K562 (cell line): ENCODE measurements around the gene TRMT1. TPM values are rescaled to one million over a fixed set of nuclear protein-coding genes. Genes with fewer than 3 reads are reported as not detected.

Experiments used
- CREBBP ChIP-seq: IDR thresholded peaks from one replicate; pipeline ENCODE4 v1.6.1; 2012; ENCODE audit warnings: low read depth, mild to moderate bottlenecking, control low read depth, inconsistent platforms, low read length
- DMBX1 ChIP-seq: fragments of 250-450 bp; sonication (Bioruptor Pico); IDR thresholded peaks from 2 replicates; pipeline ENCODE4 v1.8.0; 2022; ENCODE audit warnings: inconsistent platforms, mild to moderate bottlenecking, moderate library complexity, borderline replicate concordance
- EP300 ChIP-seq: IDR thresholded peaks from 2 replicates; pipeline ENCODE4 v1.6.1; 2012; ENCODE audit warnings: low read length, improper control_type of control experiment
- HNRNPL ChIP-seq: fragments of 200-400 bp; formaldehyde crosslinking; IDR thresholded peaks from 2 replicates; pipeline ENCODE4 v1.6.1; 2017; ENCODE audit warnings: low read depth, mild to moderate bottlenecking, low read length
- TARDBP ChIP-seq: fragments of 450-650 bp; IDR thresholded peaks from 2 replicates; pipeline ENCODE4 v1.6.1; 2016
- TBL1XR1 ChIP-seq, 2 experiments: IDR thresholded peaks; 2 replicates each; pipeline ENCODE4 v1.6.1; 2012; ENCODE audit warnings: improper control_type of control experiment in 2 of 2, low read length in 2 of 2, mild to moderate bottlenecking in 1 of 2
- polyA plus RNA-seq, 8 experiments: library from polyadenylated mRNA; depleted of rRNA in 4 of 8; stranded (reverse) in 5 of 8; unstranded in 3 of 8; fragments of >200 nt; fragmentation: Nextera tagmentation in 2 of 8; fragmentation: Illumina TruSeq in 1 of 8; extraction: Ambion mirVana in 2 of 8; extraction: Trizol in 1 of 8; gene quantifications; 2 replicates each; pipeline versions ENCODE4 v1.2.1 to v1.2.3, GENCODE V29; 2011 to 2014; ENCODE audit warnings: inconsistent platforms in 1 of 8, missing spikeins in 1 of 8
- total RNA-seq, 7 experiments: library from RNA; depleted of rRNA in 6 of 7; stranded (reverse); fragments of >200 nt in 6 of 7; fragmentation: Illumina TruSeq in 2 of 7; extraction: Trizol in 2 of 7; gene quantifications; 2 replicates each; pipeline versions ENCODE4 v1.2.1 to v1.2.3, GENCODE V29; 2011 to 2021; ENCODE audit warnings: low replicate concordance in 1 of 7
- TF ChIP-seq, protein P1 (sequence below): fragments of 450-650 bp; formaldehyde crosslinking; IDR thresholded peaks from 2 replicates; pipeline ENCODE4 v1.4.0; 2020; ENCODE audit warnings: mild to moderate bottlenecking, moderate library complexity
- TF ChIP-seq, protein P2 (sequence below): fragments of 250-450 bp; sonication (Bioruptor Pico); IDR thresholded peaks from 2 replicates; pipeline ENCODE4 v1.5.0; 2020; ENCODE audit warnings: mild to moderate bottlenecking
- TF ChIP-seq, protein P3 (sequence below): sonication (generic); formaldehyde crosslinking; IDR thresholded peaks from 2 replicates; pipeline ENCODE4 v1.8.0; 2023; ENCODE audit warnings: missing genetic modification reagents, mild to moderate bottlenecking, borderline replicate concordance
- TF ChIP-seq, protein P4 (sequence below): fragments of 450-650 bp; formaldehyde crosslinking; IDR thresholded peaks from 2 replicates; pipeline ENCODE4 v1.4.0; 2020; ENCODE audit warnings: mild to moderate bottlenecking, mixed read lengths
- TF ChIP-seq, protein P5 (sequence below), 2 experiments: fragments of 150-350 bp in 1 of 2; IDR thresholded peaks; 2 replicates each; pipeline ENCODE4 v1.6.1; 2012 to 2016; ENCODE audit warnings: low read depth in 2 of 2, low read length in 2 of 2, mild to moderate bottlenecking in 1 of 2, moderate library complexity in 1 of 2

The TRMT1 gene
- total and polyA plus RNA-seq, 9 of the 15 experiments (the other 6 are each of a cell fraction or from before 2014, with no cell fraction given) = 5.8 to 158 (median 54.3) TPM

DNA sequence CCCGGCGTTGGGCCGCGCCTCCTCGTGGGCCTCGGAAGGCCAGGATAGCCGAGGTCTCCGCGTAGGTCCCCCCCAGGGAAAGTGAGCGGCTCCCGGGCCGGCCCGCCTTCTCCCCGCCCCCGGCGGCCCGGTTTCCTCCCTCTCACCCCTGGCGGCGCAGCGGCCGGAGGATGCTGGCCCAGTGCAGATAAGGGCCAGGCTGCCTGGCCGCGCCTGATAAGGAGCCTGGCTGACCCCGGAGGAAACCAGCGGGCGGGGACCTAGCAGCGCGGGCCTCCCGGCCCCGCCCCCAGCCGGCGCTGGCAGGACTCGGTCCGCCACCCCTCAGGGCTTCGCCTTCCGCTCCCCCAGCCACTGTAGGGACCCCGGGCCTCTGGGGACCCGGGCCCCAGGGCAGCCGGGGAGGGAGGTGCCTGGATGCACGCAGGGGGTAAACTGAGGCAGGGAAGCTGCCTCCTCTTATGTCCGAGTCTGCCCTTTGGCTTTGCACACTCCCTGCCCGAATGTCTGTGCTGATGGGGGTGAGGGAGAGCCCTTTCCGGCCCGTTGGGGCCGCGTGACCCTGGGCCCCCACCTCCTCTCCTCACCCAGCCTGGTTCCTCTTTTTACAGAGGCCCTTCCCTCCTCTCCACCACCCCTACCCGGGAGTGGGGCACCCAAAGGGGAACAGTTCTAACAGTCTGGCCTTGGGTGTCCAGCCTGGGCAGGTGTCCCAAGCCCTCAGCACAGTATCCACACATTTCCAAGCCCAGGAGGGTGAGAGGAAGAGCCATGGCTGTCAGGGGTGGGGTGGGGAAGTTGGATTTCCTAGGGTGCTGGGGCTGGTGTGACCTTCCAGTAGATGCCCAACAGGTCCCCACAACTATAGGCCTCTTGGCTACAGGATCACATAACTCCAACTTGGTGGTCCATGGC lies 13.6 kb downstream of the TRMT1 start, which contains the start of gene LYL1 (continued):
- TF ChIP-seq DMBX1 (CRISPR knock-in tag) = peak; percentile 86
- peak; percentile 97 for TF ChIP-seq TARDBP
- TF ChIP-seq, protein P1, sequence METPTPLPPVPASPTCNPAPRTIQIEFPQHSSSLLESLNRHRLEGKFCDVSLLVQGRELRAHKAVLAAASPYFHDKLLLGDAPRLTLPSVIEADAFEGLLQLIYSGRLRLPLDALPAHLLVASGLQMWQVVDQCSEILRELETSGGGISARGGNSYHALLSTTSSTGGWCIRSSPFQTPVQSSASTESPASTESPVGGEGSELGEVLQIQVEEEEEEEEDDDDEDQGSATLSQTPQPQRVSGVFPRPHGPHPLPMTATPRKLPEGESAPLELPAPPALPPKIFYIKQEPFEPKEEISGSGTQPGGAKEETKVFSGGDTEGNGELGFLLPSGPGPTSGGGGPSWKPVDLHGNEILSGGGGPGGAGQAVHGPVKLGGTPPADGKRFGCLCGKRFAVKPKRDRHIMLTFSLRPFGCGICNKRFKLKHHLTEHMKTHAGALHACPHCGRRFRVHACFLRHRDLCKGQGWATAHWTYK (CRISPR knock-in tag) = peak; percentile 85
- TF ChIP-seq TBL1XR1 (IDR thresholded peaks at IDR 0.05; ENCODE audit: low read length in 2 of 2) = peak; percentile 90 to 96
- peak; percentile 68; the same call in 1 of the 2 replicates for TF ChIP-seq HNRNPL
- TF ChIP-seq, protein P2, sequence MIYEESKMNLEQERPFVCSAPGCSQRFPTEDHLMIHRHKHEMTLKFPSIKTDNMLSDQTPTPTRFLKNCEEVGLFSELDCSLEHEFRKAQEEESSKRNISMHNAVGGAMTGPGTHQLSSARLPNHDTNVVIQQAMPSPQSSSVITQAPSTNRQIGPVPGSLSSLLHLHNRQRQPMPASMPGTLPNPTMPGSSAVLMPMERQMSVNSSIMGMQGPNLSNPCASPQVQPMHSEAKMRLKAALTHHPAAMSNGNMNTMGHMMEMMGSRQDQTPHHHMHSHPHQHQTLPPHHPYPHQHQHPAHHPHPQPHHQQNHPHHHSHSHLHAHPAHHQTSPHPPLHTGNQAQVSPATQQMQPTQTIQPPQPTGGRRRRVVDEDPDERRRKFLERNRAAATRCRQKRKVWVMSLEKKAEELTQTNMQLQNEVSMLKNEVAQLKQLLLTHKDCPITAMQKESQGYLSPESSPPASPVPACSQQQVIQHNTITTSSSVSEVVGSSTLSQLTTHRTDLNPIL (CRISPR knock-in tag) = no peak; the same call in 1 of the 2 replicates
- TF ChIP-seq, protein P3, sequence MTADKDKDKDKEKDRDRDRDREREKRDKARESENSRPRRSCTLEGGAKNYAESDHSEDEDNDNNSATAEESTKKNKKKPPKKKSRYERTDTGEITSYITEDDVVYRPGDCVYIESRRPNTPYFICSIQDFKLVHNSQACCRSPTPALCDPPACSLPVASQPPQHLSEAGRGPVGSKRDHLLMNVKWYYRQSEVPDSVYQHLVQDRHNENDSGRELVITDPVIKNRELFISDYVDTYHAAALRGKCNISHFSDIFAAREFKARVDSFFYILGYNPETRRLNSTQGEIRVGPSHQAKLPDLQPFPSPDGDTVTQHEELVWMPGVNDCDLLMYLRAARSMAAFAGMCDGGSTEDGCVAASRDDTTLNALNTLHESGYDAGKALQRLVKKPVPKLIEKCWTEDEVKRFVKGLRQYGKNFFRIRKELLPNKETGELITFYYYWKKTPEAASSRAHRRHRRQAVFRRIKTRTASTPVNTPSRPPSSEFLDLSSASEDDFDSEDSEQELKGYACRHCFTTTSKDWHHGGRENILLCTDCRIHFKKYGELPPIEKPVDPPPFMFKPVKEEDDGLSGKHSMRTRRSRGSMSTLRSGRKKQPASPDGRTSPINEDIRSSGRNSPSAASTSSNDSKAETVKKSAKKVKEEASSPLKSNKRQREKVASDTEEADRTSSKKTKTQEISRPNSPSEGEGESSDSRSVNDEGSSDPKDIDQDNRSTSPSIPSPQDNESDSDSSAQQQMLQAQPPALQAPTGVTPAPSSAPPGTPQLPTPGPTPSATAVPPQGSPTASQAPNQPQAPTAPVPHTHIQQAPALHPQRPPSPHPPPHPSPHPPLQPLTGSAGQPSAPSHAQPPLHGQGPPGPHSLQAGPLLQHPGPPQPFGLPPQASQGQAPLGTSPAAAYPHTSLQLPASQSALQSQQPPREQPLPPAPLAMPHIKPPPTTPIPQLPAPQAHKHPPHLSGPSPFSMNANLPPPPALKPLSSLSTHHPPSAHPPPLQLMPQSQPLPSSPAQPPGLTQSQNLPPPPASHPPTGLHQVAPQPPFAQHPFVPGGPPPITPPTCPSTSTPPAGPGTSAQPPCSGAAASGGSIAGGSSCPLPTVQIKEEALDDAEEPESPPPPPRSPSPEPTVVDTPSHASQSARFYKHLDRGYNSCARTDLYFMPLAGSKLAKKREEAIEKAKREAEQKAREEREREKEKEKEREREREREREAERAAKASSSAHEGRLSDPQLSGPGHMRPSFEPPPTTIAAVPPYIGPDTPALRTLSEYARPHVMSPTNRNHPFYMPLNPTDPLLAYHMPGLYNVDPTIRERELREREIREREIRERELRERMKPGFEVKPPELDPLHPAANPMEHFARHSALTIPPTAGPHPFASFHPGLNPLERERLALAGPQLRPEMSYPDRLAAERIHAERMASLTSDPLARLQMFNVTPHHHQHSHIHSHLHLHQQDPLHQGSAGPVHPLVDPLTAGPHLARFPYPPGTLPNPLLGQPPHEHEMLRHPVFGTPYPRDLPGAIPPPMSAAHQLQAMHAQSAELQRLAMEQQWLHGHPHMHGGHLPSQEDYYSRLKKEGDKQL (CRISPR knock-in tag) = no peak
- TF ChIP-seq, protein P4, sequence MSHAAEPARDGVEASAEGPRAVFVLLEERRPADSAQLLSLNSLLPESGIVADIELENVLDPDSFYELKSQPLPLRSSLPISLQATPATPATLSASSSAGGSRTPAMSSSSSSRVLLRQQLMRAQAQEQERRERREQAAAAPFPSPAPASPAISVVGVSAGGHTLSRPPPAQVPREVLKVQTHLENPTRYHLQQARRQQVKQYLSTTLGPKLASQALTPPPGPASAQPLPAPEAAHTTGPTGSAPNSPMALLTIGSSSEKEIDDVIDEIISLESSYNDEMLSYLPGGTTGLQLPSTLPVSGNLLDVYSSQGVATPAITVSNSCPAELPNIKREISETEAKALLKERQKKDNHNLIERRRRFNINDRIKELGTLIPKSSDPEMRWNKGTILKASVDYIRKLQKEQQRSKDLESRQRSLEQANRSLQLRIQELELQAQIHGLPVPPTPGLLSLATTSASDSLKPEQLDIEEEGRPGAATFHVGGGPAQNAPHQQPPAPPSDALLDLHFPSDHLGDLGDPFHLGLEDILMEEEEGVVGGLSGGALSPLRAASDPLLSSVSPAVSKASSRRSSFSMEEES (CRISPR knock-in tag) = peak; percentile 67
- TF ChIP-seq, protein P5, sequence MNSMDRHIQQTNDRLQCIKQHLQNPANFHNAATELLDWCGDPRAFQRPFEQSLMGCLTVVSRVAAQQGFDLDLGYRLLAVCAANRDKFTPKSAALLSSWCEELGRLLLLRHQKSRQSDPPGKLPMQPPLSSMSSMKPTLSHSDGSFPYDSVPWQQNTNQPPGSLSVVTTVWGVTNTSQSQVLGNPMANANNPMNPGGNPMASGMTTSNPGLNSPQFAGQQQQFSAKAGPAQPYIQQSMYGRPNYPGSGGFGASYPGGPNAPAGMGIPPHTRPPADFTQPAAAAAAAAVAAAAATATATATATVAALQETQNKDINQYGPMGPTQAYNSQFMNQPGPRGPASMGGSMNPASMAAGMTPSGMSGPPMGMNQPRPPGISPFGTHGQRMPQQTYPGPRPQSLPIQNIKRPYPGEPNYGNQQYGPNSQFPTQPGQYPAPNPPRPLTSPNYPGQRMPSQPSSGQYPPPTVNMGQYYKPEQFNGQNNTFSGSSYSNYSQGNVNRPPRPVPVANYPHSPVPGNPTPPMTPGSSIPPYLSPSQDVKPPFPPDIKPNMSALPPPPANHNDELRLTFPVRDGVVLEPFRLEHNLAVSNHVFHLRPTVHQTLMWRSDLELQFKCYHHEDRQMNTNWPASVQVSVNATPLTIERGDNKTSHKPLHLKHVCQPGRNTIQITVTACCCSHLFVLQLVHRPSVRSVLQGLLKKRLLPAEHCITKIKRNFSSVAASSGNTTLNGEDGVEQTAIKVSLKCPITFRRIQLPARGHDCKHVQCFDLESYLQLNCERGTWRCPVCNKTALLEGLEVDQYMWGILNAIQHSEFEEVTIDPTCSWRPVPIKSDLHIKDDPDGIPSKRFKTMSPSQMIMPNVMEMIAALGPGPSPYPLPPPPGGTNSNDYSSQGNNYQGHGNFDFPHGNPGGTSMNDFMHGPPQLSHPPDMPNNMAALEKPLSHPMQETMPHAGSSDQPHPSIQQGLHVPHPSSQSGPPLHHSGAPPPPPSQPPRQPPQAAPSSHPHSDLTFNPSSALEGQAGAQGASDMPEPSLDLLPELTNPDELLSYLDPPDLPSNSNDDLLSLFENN (IDR thresholded peaks at IDR 0.05; ENCODE audit: low read depth in 2 of 2, low read length in 2 of 2) = peak in 1 of 2 experiments; percentile 98; a peak in 2 of 4 replicates
- peak; percentile 98 for TF ChIP-seq EP300
- no peak for TF ChIP-seq CREBBP
